SK-N-MC (cell line): ENCODE measurements around the gene RTN4RL1.

Experiments used
- EZH2 ChIP-seq: fragments of 200-600 bp; sonication (generic); IDR thresholded peaks from one replicate; pipeline ENCODE4 v1.6.1; 2017; ENCODE audit warnings: antibody characterized with exemption
- FOXP2 ChIP-seq: optimal IDR thresholded peaks from 2 replicates; pipeline ENCODE3; 2011; ENCODE audit warnings: mild to moderate bottlenecking, moderate library complexity; ENCODE audit not compliant: insufficient read depth; ENCODE audit errors: extremely low read length, control extremely low read depth
- POLR2AphosphoS5 ChIP-seq: IDR thresholded peaks from 2 replicates; pipeline ENCODE4 v1.6.1; 2012; ENCODE audit warnings: mild to moderate bottlenecking, low read depth, low read length, borderline replicate concordance

- no peak for TF ChIP-seq EZH2
- TF ChIP-seq POLR2AphosphoS5, result no peak
- no peak for TF ChIP-seq FOXP2
These were observed 113.0 kb downstream of the RTN4RL1 start for GRCh38 chr17:1912146-1912545.
